SK-N-SH treated with all-trans-retinoic acid at 6 μM for 48 hours (cell line): ENCODE measurements around the gene GLRX2.

ENCODE experiments used
- ATAC-seq: fragments of 200-7000 bp; cut with Tn5 transposase; 3 replicates; pipeline ENCODE4 v1.9.1; 2020; ENCODE audit warnings: mild to moderate bottlenecking, moderate library complexity
- ARNTL ChIP-seq: fragments of 450-650 bp; formaldehyde crosslinking; IDR thresholded peaks from 2 replicates; pipeline ENCODE4 v1.5.0; 2020; ENCODE audit warnings: low read depth, mild to moderate bottlenecking, moderate library complexity, borderline replicate concordance
- BACH2 ChIP-seq: fragments of 250-450 bp; sonication (Bioruptor Pico); IDR thresholded peaks from 2 replicates; pipeline ENCODE4 v1.9.0; 2021; ENCODE audit warnings: mild to moderate bottlenecking, borderline replicate concordance
- CSDC2 ChIP-seq: fragments of 250-450 bp; sonication (Bioruptor Pico); IDR thresholded peaks from 2 replicates; pipeline ENCODE4 v1.5.0; 2020; ENCODE audit warnings: mild to moderate bottlenecking, moderate library complexity
- ESRRG ChIP-seq: fragments of 250-450 bp; sonication (Bioruptor Pico); IDR thresholded peaks from 2 replicates; pipeline ENCODE4 v1.6.1; 2021; ENCODE audit warnings: mild to moderate bottlenecking
- GLIS3 ChIP-seq: fragments of 250-450 bp; sonication (Bioruptor Pico); IDR thresholded peaks from 2 replicates; pipeline ENCODE4 v1.5.0; 2020; ENCODE audit warnings: mild to moderate bottlenecking, moderate library complexity
- TCF4 ChIP-seq: fragments of 250-450 bp; sonication (Bioruptor Pico); IDR thresholded peaks from 2 replicates; pipeline ENCODE4 v1.8.0; 2021; ENCODE audit warnings: mild to moderate bottlenecking, moderate library complexity, borderline replicate concordance
- ZC3H10 ChIP-seq: fragments of 250-450 bp; sonication (Bioruptor Pico); IDR thresholded peaks from 2 replicates; pipeline ENCODE4 v1.5.1; 2021; ENCODE audit warnings: mild to moderate bottlenecking, moderate library complexity
- ZNF70 ChIP-seq: fragments of 450-650 bp; formaldehyde crosslinking; IDR thresholded peaks from 2 replicates; pipeline ENCODE4 v1.5.0; 2020; ENCODE audit warnings: mild to moderate bottlenecking, moderate library complexity
- ZNF8 ChIP-seq: fragments of 450-650 bp; formaldehyde crosslinking; IDR thresholded peaks from 2 replicates; pipeline ENCODE4 v1.5.0; 2020; ENCODE audit warnings: mild to moderate bottlenecking, moderate library complexity
- TF ChIP-seq, protein P1 (sequence below): fragments of 250-450 bp; sonication (Bioruptor Pico); IDR thresholded peaks from 2 replicates; pipeline ENCODE4 v1.8.0; 2020; ENCODE audit warnings: mild to moderate bottlenecking, moderate library complexity, borderline replicate concordance
- TF ChIP-seq, protein P2 (sequence below): fragments of 250-450 bp; sonication (Bioruptor Pico); IDR thresholded peaks from 2 replicates; pipeline ENCODE4 v1.5.1; 2020; ENCODE audit warnings: low read depth, mild to moderate bottlenecking, moderate library complexity
- TF ChIP-seq, protein P3 (sequence below): fragments of 250-450 bp; sonication (Bioruptor Pico); IDR thresholded peaks from 2 replicates; pipeline ENCODE4 v1.5.0; 2020; ENCODE audit warnings: mild to moderate bottlenecking, moderate library complexity
- TF ChIP-seq, protein P4 (sequence below): fragments of 250-450 bp; sonication (Bioruptor Pico); IDR thresholded peaks from 2 replicates; pipeline ENCODE4 v1.8.0; 2021; ENCODE audit warnings: low read depth, mild to moderate bottlenecking, moderate library complexity, borderline replicate concordance
- TF ChIP-seq, protein P5 (sequence below): fragments of 250-450 bp; sonication (Bioruptor Pico); IDR thresholded peaks from 2 replicates; pipeline ENCODE4 v1.5.1; 2021; ENCODE audit warnings: mild to moderate bottlenecking, moderate library complexity

GLRX2 gene

DNA sequence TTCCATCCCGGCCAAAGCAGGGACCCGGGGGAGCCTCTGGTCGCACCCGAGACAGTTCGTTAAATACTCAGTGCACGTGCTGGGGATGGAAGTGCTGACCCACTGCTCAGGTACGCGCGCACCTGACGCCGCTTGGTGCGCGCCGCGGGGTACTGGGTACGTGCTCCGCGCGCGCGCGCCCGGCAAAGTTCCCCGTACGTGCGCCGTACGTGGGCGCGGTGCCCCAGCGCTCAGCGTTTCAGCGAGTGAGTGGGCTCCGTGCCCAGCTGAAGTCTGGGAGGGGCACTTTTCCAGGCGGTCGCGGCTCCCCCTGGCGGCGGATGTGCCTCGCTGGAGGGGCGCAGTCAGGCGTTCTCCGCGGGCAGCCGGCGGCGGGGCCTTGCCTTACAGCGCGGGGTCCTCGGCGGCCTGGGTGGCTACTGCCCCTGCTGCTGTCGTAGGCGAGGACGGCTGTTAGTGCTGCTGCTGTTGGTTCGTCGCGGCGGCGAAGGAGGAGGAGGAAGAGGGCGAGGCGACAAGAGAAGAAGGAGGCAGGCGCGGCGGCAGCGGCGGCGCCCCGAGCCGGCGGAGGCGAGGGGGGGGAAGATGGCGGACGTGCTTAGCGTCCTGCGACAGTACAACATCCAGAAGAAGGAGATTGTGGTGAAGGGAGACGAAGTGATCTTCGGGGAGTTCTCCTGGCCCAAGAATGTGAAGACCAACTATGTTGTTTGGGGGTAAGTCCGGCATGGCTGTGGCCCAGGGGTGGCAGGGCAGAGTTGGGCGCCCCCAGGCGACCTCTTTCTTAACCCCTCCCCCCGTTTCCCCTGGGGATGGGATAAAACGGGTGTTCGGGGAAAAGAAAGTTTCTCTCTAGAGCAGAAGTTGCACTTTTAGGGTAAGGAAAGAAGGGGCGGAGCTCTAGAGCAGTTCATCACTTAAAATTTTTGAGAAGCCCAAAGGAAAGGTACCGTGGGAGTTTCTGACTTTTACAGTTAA is 16.7 kb upstream of the GLRX2 start, which contains the start of gene CDC73:
TSS of gene CDC73 (plus strand) at position 416 of the 978 bp plus-strand sequence. CDS start at position 586, 170 bp downstream.
- TF ChIP-seq, protein P1, sequence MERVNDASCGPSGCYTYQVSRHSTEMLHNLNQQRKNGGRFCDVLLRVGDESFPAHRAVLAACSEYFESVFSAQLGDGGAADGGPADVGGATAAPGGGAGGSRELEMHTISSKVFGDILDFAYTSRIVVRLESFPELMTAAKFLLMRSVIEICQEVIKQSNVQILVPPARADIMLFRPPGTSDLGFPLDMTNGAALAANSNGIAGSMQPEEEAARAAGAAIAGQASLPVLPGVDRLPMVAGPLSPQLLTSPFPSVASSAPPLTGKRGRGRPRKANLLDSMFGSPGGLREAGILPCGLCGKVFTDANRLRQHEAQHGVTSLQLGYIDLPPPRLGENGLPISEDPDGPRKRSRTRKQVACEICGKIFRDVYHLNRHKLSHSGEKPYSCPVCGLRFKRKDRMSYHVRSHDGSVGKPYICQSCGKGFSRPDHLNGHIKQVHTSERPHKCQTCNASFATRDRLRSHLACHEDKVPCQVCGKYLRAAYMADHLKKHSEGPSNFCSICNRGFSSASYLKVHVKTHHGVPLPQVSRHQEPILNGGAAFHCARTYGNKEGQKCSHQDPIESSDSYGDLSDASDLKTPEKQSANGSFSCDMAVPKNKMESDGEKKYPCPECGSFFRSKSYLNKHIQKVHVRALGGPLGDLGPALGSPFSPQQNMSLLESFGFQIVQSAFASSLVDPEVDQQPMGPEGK: 0 out of 2 replicates have a peak, but pooled peaks have one; percentile 39
- no peak for TF ChIP-seq TCF4 (CRISPR knock-in tag)
- TF ChIP-seq, protein P2, sequence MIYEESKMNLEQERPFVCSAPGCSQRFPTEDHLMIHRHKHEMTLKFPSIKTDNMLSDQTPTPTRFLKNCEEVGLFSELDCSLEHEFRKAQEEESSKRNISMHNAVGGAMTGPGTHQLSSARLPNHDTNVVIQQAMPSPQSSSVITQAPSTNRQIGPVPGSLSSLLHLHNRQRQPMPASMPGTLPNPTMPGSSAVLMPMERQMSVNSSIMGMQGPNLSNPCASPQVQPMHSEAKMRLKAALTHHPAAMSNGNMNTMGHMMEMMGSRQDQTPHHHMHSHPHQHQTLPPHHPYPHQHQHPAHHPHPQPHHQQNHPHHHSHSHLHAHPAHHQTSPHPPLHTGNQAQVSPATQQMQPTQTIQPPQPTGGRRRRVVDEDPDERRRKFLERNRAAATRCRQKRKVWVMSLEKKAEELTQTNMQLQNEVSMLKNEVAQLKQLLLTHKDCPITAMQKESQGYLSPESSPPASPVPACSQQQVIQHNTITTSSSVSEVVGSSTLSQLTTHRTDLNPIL (CRISPR knock-in tag): no peak
- TF ChIP-seq, protein P3, sequence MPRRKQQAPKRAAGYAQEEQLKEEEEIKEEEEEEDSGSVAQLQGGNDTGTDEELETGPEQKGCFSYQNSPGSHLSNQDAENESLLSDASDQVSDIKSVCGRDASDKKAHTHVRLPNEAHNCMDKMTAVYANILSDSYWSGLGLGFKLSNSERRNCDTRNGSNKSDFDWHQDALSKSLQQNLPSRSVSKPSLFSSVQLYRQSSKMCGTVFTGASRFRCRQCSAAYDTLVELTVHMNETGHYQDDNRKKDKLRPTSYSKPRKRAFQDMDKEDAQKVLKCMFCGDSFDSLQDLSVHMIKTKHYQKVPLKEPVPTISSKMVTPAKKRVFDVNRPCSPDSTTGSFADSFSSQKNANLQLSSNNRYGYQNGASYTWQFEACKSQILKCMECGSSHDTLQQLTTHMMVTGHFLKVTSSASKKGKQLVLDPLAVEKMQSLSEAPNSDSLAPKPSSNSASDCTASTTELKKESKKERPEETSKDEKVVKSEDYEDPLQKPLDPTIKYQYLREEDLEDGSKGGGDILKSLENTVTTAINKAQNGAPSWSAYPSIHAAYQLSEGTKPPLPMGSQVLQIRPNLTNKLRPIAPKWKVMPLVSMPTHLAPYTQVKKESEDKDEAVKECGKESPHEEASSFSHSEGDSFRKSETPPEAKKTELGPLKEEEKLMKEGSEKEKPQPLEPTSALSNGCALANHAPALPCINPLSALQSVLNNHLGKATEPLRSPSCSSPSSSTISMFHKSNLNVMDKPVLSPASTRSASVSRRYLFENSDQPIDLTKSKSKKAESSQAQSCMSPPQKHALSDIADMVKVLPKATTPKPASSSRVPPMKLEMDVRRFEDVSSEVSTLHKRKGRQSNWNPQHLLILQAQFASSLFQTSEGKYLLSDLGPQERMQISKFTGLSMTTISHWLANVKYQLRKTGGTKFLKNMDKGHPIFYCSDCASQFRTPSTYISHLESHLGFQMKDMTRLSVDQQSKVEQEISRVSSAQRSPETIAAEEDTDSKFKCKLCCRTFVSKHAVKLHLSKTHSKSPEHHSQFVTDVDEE: no peak
- peak; percentile 99 for ATAC-seq

DNA sequence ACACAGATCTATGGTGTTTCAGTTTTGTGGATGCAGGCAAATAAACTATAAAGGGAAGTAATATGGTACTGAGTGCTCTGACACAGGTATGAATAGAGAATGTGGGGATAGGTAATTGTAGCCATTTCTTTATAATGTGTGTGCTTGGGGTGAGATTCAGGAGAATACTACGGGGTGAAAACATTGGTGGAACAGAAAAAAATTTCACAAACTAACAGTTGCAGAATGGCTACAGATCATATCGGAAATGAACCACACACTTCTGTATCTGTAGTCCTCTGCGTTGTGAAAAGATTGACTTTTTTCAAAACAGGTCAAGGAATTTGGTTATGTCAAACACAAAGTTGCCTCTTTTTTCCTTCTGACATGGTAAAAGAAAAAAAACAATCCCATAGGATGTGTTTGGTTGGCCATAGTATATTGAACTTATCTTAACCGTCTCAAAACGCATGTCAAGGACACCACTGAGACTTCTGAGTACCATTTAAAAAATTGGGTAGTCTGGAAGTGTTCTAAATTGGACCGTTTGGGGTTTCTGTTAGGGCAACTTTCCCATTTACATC is 15.5 kb upstream of the GLRX2 start:
- ATAC-seq: no peak
- TF ChIP-seq, protein P4, sequence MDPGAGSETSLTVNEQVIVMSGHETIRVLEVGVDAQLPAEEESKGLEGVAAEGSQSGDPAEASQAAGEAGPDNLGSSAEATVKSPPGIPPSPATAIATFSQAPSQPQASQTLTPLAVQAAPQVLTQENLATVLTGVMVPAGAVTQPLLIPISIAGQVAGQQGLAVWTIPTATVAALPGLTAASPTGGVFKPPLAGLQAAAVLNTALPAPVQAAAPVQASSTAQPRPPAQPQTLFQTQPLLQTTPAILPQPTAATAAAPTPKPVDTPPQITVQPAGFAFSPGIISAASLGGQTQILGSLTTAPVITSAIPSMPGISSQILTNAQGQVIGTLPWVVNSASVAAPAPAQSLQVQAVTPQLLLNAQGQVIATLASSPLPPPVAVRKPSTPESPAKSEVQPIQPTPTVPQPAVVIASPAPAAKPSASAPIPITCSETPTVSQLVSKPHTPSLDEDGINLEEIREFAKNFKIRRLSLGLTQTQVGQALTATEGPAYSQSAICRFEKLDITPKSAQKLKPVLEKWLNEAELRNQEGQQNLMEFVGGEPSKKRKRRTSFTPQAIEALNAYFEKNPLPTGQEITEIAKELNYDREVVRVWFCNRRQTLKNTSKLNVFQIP (CRISPR knock-in tag): no peak
- TF ChIP-seq ZNF8 (CRISPR knock-in tag) (no peak), CSDC2 (CRISPR knock-in tag) (no peak), BACH2 (CRISPR knock-in tag) (no peak)
- TF ChIP-seq, protein P5, sequence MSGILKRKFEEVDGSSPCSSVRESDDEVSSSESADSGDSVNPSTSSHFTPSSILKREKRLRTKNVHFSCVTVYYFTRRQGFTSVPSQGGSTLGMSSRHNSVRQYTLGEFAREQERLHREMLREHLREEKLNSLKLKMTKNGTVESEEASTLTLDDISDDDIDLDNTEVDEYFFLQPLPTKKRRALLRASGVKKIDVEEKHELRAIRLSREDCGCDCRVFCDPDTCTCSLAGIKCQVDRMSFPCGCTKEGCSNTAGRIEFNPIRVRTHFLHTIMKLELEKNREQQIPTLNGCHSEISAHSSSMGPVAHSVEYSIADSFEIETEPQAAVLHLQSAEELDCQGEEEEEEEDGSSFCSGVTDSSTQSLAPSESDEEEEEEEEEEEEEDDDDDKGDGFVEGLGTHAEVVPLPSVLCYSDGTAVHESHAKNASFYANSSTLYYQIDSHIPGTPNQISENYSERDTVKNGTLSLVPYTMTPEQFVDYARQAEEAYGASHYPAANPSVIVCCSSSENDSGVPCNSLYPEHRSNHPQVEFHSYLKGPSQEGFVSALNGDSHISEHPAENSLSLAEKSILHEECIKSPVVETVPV (CRISPR knock-in tag): no peak
- TF ChIP-seq, all 23 proteins: peak for 0

DNA sequence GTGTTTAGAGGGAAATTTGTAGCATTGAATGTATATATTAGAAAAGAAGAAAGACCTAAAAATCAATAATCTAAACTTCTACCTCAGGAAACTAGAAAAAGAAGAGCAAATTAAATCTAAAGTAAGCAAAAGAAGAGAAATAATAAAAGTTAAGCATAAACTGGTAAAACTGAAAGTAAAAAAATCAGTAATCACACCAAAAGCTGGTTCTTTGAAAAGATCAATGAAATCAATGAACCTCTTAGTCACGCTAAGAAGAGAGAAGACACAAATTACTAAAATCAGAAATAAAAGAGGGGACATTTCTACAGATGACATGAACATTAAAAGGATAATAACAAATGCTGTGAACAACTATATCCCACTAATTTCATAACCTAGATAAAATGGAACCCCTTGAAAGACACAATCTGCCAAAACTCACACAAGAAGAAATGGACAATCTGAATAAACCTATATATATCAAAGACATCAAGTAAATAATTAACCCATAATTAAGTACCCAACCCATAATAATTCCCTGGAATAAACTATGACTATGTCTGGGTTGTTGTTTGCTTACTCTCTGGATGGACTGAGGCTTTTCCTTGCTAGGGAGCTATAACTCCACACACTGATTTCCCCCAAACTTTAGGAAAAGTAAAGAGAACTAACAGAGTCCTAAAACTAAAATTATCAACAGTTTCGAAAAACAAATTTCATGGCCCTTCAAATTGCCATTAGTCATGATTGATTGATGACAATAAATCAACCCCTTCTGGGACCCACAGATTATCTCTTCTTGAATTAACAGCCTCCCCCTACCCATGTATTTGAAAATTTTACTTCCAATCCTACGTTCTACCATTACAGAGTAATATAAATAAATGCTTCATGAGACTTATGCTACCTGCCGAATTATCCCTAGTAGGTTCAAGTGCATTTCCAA is 13.9 kb upstream of the GLRX2 start:
- no peak for ATAC-seq
- TF ChIP-seq ZNF70 (CRISPR knock-in tag) (no peak), ARNTL (no peak), GLIS3 (CRISPR knock-in tag) (no peak), ZC3H10 (no peak), ESRRG (CRISPR knock-in tag) (no peak), BACH2 (CRISPR knock-in tag) (no peak)
- TF ChIP-seq, protein P2 (CRISPR knock-in tag): no peak
- TF ChIP-seq, all 23 proteins: peak for 0
